OCI-LY7 (cell line): ENCODE data around the gene C2CD5.

ENCODE experiments used
- EZH2phosphoT487 ChIP-seq: fragments of 200-600 bp; sonication (generic); IDR thresholded peaks from 2 replicates; pipeline ENCODE4 v1.6.1; 2018; ENCODE audit warnings: low read depth, borderline replicate concordance, mild to moderate bottlenecking, mixed run types, antibody characterized with exemption, low read length, moderate library complexity, mixed read lengths
- TF ChIP-seq, protein P1 (sequence below): fragments of 200-600 bp; sonication (generic); conservative IDR thresholded peaks from 2 replicates; pipeline ENCODE4 v1.5.1; 2014; ENCODE audit warnings: mild to moderate bottlenecking, antibody characterized with exemption, low read length, moderate library complexity, mixed read lengths

DNA sequence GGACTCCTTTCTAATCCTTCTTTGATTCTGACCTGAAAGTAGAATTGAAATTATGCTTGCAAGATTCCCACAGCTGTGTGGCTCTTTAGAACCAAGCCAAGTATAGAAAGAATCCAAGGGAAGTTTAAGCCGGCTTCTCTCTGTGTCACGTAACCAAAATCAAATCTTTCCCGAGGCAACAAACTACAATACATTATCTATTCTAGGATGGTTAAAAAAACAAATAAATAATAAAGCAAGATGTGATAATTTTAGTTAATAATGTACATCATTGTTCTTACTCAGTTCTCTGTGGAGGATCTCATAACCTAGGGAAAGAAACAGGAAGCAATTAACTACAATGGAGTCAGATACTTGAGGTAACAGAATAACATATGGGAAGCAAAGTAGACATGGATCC lies 131.8 kb downstream of the C2CD5 start:
- TF ChIP-seq, protein P1, sequence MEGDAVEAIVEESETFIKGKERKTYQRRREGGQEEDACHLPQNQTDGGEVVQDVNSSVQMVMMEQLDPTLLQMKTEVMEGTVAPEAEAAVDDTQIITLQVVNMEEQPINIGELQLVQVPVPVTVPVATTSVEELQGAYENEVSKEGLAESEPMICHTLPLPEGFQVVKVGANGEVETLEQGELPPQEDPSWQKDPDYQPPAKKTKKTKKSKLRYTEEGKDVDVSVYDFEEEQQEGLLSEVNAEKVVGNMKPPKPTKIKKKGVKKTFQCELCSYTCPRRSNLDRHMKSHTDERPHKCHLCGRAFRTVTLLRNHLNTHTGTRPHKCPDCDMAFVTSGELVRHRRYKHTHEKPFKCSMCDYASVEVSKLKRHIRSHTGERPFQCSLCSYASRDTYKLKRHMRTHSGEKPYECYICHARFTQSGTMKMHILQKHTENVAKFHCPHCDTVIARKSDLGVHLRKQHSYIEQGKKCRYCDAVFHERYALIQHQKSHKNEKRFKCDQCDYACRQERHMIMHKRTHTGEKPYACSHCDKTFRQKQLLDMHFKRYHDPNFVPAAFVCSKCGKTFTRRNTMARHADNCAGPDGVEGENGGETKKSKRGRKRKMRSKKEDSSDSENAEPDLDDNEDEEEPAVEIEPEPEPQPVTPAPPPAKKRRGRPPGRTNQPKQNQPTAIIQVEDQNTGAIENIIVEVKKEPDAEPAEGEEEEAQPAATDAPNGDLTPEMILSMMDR, result no peak
- no peak for TF ChIP-seq EZH2phosphoT487
